SK-N-SH (cell line): Measurements from ENCODE around the gene TP53I13. TPM values are rescaled to one million over a fixed set of nuclear protein-coding genes. Genes with fewer than 3 reads are reported as not detected.

Source experiments
- CTCF ChIA-PET: fragments of 300-600, 350-600 bp; formaldehyde crosslinking; extraction: SDS; loops from one replicate; lab custom pipeline; 2021; lab: Yijun Ruan, JAX
- POLR2A ChIA-PET: fragments of 350-600 bp; sonication (Branson Sonifier 250); formaldehyde crosslinking; extraction: SDS; loops from one replicate; lab custom pipeline; 2020; ENCODE audit warnings: antibody characterized with exemption, inconsistent platforms; lab: Yijun Ruan, JAX
- DNase-seq: peaks from one replicate; pipeline ENCODE4 v3.0.0; 2012
- H2AFZ ChIP-seq: fragments of 200-600 bp; sonication (generic); 2 replicates; pipeline ENCODE4 v1.8.1; 2016; ENCODE audit warnings: antibody characterized with exemption, mild to moderate bottlenecking, low read depth
- H3F3A ChIP-seq: fragments of 200-600 bp; sonication (generic); replicated peaks from 2 replicates; pipeline ENCODE3; 2016; ENCODE audit warnings: antibody characterized with exemption, mild to moderate bottlenecking; ENCODE audit not compliant: insufficient read depth
- H3K27ac ChIP-seq, 2 experiments: fragments of 200-500 bp in 1 of 2; fragments of 200-600 bp in 1 of 2; sonication (Bioruptor generic) in 1 of 2; sonication (generic), shearing (Covaris generic) in 1 of 2; 2 replicates each; pipeline versions ENCODE4 v1.5.1 to v1.6.1; 2014 to 2016; ENCODE audit warnings: low read depth in 2 of 2, inconsistent platforms in 1 of 2, low read length in 1 of 2, mild to moderate bottlenecking in 1 of 2, mixed read lengths in 1 of 2
- H3K27me3 ChIP-seq: fragments of 200-600 bp; sonication (generic), shearing (Covaris generic); 2 replicates; pipeline ENCODE4 v1.6.1; 2016; ENCODE audit warnings: mixed run types; ENCODE audit not compliant: insufficient read depth
- H3K36me3 ChIP-seq, 2 experiments: fragments of 200-500 bp in 1 of 2; fragments of 200-600 bp in 1 of 2; sonication (Bioruptor generic) in 1 of 2; sonication (generic) in 1 of 2; replicated peaks in 1 of 2; 2 replicates each; pipeline versions ENCODE3 to v1.5.1; 2014 to 2016; ENCODE audit warnings: low read length in 1 of 2, mild to moderate bottlenecking in 1 of 2; ENCODE audit not compliant: insufficient read depth in 2 of 2, control insufficient read depth in 1 of 2
- H3K4me1 ChIP-seq, 2 experiments: fragments of 200-500 bp in 1 of 2; fragments of 200-600 bp in 1 of 2; sonication (Bioruptor generic) in 1 of 2; sonication (generic), shearing (Covaris generic) in 1 of 2; 2 replicates each; pipeline versions ENCODE4 v1.5.1 to v1.6.1; 2014 to 2016; ENCODE audit warnings: low read depth in 1 of 2, low read length in 1 of 2, mixed run types in 1 of 2; ENCODE audit not compliant: insufficient read depth in 2 of 2, control insufficient read depth in 1 of 2
- H3K4me2 ChIP-seq: fragments of 200-600 bp; sonication (generic), shearing (Covaris generic); 2 replicates; pipeline ENCODE4 v1.6.1; 2017; ENCODE audit warnings: mixed run types
- H3K4me3 ChIP-seq, 2 experiments: fragments of 200-500 bp in 1 of 2; fragments of 200-600 bp in 1 of 2; sonication (Bioruptor generic) in 1 of 2; sonication (generic), shearing (Covaris generic) in 1 of 2; 2 replicates each; pipeline versions ENCODE4 v1.5.1 to v1.8.1; 2014 to 2016; ENCODE audit warnings: low read depth in 2 of 2, inconsistent platforms in 1 of 2, low read length in 1 of 2, mild to moderate bottlenecking in 1 of 2, mixed read lengths in 1 of 2, moderate library complexity in 1 of 2
- H3K79me2 ChIP-seq: fragments of 200-600 bp; sonication (generic); 2 replicates; pipeline ENCODE4 v1.8.1; 2017; ENCODE audit warnings: mild to moderate bottlenecking; ENCODE audit not compliant: insufficient read depth
- H3K9ac ChIP-seq: fragments of 200-600 bp; sonication (generic); 2 replicates; pipeline ENCODE4 v1.6.1; 2017; ENCODE audit warnings: mixed run types
- H3K9me2 ChIP-seq: fragments of 200-600 bp; sonication (generic); 2 replicates; pipeline ENCODE4 v1.6.1; 2017; ENCODE audit warnings: mixed run types
- H3K9me3 ChIP-seq: fragments of 200-600 bp; sonication (generic); 2 replicates; pipeline ENCODE4 v1.6.1; 2017; ENCODE audit warnings: mixed run types, mild to moderate bottlenecking, moderate library complexity
- H4K20me1 ChIP-seq: fragments of 200-600 bp; sonication (generic); 2 replicates; pipeline ENCODE4 v1.6.1; 2017; ENCODE audit warnings: mild to moderate bottlenecking, mixed run types; ENCODE audit not compliant: insufficient read depth
- ELF1 ChIP-seq: IDR thresholded peaks from 2 replicates; pipeline ENCODE4 v1.4.0; 2012
- FOSL2 ChIP-seq: IDR thresholded peaks from 2 replicates; pipeline ENCODE4 v1.4.0; 2012; ENCODE audit warnings: low read depth, mild to moderate bottlenecking, moderate library complexity, borderline replicate concordance
- FOXM1 ChIP-seq: IDR thresholded peaks from 2 replicates; pipeline ENCODE4 v1.4.0; 2012; ENCODE audit warnings: low read depth, mild to moderate bottlenecking
- MEF2A ChIP-seq: IDR thresholded peaks from 2 replicates; pipeline ENCODE4 v1.4.0; 2012; ENCODE audit warnings: low read depth, borderline replicate concordance
- MXI1 ChIP-seq: IDR thresholded peaks from 2 replicates; pipeline ENCODE4 v1.6.1; 2012; ENCODE audit warnings: mild to moderate bottlenecking, low read depth, low read length, improper control_type of control experiment
- NRF1 ChIP-seq: IDR thresholded peaks from 2 replicates; pipeline ENCODE4 v1.6.1; 2012; ENCODE audit warnings: low read depth, mild to moderate bottlenecking, low read length
- POLR2AphosphoS5 ChIP-seq: IDR thresholded peaks from 2 replicates; pipeline ENCODE4 v1.6.1; 2012; ENCODE audit warnings: low read depth, low read length
- TAF1 ChIP-seq: IDR thresholded peaks from 2 replicates; pipeline ENCODE4 v1.6.1; 2012; ENCODE audit warnings: low read depth, mild to moderate bottlenecking, low read length, moderate library complexity, borderline replicate concordance
- USF1 ChIP-seq: IDR thresholded peaks from 2 replicates; pipeline ENCODE4 v1.4.0; 2012; ENCODE audit warnings: low read depth, borderline replicate concordance
- WGBS: methylation state at CpG from one replicate; pipeline ENCODE4 v1.1.6; 2017; ENCODE audit warnings: low lambda C conversion rate; 5-methylcytosine and 5-hydroxymethylcytosine counted together
- polyA plus RNA-seq, 3 experiments: library from polyadenylated mRNA; depleted of rRNA; stranded (reverse); fragments of >200 nt; gene quantifications; 2 replicates each; pipeline ENCODE4 v1.2.3, GENCODE V29; 2012
- TF ChIP-seq, protein P1 (sequence below): IDR thresholded peaks from 2 replicates; pipeline ENCODE4 v1.6.1; 2012; ENCODE audit warnings: mild to moderate bottlenecking, low read depth, low read length, moderate library complexity
- TF ChIP-seq, protein P2 (sequence below): fragments of 150-350 bp; IDR thresholded peaks from 2 replicates; pipeline ENCODE4 v1.6.1; 2017; ENCODE audit warnings: antibody characterized with exemption, low read length, low read depth, borderline replicate concordance

TP53I13 gene
- polyA plus RNA-seq, 1 of the 3 experiments (the other 2 are of a cell fraction), result 39.2 TPM

DNA sequence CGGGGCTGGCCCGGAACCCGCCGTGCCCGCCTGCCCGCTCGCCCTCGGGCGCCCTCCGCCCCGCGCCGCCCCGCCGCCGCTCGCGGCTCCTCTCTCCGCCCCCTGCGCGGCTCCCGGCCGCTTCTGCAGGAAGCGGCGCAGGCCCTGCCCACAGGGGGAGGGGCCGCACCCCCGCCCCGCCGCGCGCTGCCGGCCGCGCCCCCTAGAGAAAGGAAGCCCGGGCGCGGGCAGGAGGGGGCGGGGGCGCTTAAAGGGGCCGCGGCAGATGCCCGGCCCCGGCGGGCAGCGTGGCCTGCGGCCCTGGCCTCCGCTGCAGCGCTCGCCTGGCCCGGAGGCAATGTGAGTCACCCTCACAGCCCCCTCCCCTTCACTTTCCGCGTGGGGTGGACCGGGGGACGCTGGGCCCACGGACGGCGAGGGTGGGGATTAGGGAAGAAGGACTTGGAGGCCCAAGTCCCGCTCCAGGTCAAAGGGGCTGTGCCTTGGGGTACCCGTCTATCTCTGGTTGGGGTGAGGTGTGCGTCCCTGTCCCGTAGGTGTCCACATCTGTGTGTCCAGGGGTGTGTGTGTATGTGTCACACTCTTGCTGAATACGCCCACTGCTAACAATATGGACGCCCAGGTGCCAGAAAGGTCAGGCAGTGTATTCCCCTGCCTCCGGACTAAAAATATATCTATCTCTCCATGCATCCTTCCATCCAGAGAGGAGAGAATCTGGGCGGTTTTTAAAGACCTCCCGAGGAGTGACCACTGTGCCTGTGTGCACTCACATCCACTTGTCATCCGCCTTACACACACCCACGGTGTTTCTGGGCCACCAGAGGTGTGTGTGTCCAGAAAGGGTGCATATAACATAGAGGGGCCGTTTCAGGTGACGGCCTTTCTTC, 21.3 kb downstream of the TP53I13 start, which contains the start of gene GIT1 (continued):
- TF ChIP-seq, protein P1, sequence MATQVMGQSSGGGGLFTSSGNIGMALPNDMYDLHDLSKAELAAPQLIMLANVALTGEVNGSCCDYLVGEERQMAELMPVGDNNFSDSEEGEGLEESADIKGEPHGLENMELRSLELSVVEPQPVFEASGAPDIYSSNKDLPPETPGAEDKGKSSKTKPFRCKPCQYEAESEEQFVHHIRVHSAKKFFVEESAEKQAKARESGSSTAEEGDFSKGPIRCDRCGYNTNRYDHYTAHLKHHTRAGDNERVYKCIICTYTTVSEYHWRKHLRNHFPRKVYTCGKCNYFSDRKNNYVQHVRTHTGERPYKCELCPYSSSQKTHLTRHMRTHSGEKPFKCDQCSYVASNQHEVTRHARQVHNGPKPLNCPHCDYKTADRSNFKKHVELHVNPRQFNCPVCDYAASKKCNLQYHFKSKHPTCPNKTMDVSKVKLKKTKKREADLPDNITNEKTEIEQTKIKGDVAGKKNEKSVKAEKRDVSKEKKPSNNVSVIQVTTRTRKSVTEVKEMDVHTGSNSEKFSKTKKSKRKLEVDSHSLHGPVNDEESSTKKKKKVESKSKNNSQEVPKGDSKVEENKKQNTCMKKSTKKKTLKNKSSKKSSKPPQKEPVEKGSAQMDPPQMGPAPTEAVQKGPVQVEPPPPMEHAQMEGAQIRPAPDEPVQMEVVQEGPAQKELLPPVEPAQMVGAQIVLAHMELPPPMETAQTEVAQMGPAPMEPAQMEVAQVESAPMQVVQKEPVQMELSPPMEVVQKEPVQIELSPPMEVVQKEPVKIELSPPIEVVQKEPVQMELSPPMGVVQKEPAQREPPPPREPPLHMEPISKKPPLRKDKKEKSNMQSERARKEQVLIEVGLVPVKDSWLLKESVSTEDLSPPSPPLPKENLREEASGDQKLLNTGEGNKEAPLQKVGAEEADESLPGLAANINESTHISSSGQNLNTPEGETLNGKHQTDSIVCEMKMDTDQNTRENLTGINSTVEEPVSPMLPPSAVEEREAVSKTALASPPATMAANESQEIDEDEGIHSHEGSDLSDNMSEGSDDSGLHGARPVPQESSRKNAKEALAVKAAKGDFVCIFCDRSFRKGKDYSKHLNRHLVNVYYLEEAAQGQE, result 0 out of 2 replicates have a peak, but pooled peaks have one; percentile 39
- no peak for TF ChIP-seq ELF1

GRCh38 chr17:29590411-29591145, 22.1 kb downstream of the TP53I13 start:
- H4K20me1 ChIP-seq, result peaks cover 34% of the 10 kb centered on the region
- H3K27ac ChIP-seq, result peak overlapping the region; percentile 64 to 91
- CTCF ChIA-PET, result interaction anchor here (0.7 to 5.0 kb wide), 15 partner anchors 11 to 883 kb away, joined by 3 to 123 read pairs (median 8); partner anchors contain the start of genes ABHD15, CORO6 and TP53I13
- no peaks in the 10 kb centered on the region for H3K36me3 ChIP-seq
- H3K27me3 ChIP-seq, result no peaks in the 10 kb centered on the region
- H3K9me3 ChIP-seq, result no peaks in the 10 kb centered on the region
- H3K4me2 ChIP-seq, result peak overlapping the region; percentile 95
- H3K79me2 ChIP-seq, result peaks cover 43% of the 10 kb centered on the region
- peak overlapping the region; percentile 56 to 91 for H3K4me3 ChIP-seq
- 0 out of 2 replicates have a peak overlapping the region, but pooled peaks have one; percentile 91 for H2AFZ ChIP-seq
- H3F3A ChIP-seq, result peaks cover 29% of the 10 kb centered on the region
- H3K9me2 ChIP-seq, result no peaks in the 10 kb centered on the region
- POLR2A ChIA-PET, result interaction anchor here (0.8 to 1.8 kb wide), 4 partner anchors 8 to 34 kb away, joined by 3 to 4 read pairs (median 4); no protein-coding TSS in a partner anchor
- no peak for TF ChIP-seq MEF2A
- TF ChIP-seq FOSL2, result peak; percentile 23; the same call in 1 of the 2 replicates
- 31% methylated on average over 18 of the region's 30 CpGs for WGBS
- H3K4me1 ChIP-seq, result peaks cover 39 to 66% of the 10 kb centered on the region in 2 experiments
- peak overlapping the region; percentile 61; the same call in 1 of the 2 replicates for H3K9ac ChIP-seq
- peak; percentile 83 for DNase-seq

GRCh38 chr17:29591146-29591736, 22.7 kb downstream of the TP53I13 start:
- no peaks in the 10 kb centered on the region for H3K36me3 ChIP-seq
- peaks cover 29% of the 10 kb centered on the region for H3F3A ChIP-seq
- H4K20me1 ChIP-seq, result peaks cover 30% of the 10 kb centered on the region
- H3K27me3 ChIP-seq, result no peaks in the 10 kb centered on the region
- DNase-seq, result peak; percentile 75
- H3K4me2 ChIP-seq, result peak overlapping the region; percentile 95
- H3K9me2 ChIP-seq, result no peaks in the 10 kb centered on the region
- peak overlapping the region; percentile 84; the same call in 1 of the 2 replicates for H2AFZ ChIP-seq
- peak overlapping the region; percentile 64 to 91 for H3K27ac ChIP-seq
- H3K9me3 ChIP-seq, result no peaks in the 10 kb centered on the region
- POLR2A ChIA-PET, result interaction anchor here (0.8 to 1.8 kb wide), 7 partner anchors 9 to 153 kb away, joined by 3 to 4 read pairs (median 3); no protein-coding TSS in a partner anchor
- CTCF ChIA-PET, result interaction anchor here (0.6 to 5.0 kb wide), 30 partner anchors 9 to 883 kb away, joined by 3 to 123 read pairs (median 4); partner anchors contain the start of genes ABHD15, CORO6, SSH2 and TP53I13
- peak overlapping the region; percentile 56 to 91 for H3K4me3 ChIP-seq
- peak overlapping the region; percentile 41; the same call in 1 of the 2 replicates for H3K9ac ChIP-seq
- peaks cover 41 to 68% of the 10 kb centered on the region in 2 experiments for H3K4me1 ChIP-seq
- peaks cover 43% of the 10 kb centered on the region for H3K79me2 ChIP-seq
- WGBS, result under 1% methylated on average over 23 of the region's 31 CpGs
- 0 out of 2 replicates have a peak, but pooled peaks have one; percentile 28 for TF ChIP-seq FOXM1
- no peak for TF ChIP-seq NRF1
- TF ChIP-seq USF1, result no peak; the same call in 1 of the 2 replicates
- 0 out of 2 replicates have a peak, but pooled peaks have one; percentile 8 for TF ChIP-seq TAF1
- no peak; the same call in 1 of the 2 replicates for TF ChIP-seq POLR2AphosphoS5
- TF ChIP-seq MXI1, result peak; percentile 90
- TF ChIP-seq, protein P2, sequence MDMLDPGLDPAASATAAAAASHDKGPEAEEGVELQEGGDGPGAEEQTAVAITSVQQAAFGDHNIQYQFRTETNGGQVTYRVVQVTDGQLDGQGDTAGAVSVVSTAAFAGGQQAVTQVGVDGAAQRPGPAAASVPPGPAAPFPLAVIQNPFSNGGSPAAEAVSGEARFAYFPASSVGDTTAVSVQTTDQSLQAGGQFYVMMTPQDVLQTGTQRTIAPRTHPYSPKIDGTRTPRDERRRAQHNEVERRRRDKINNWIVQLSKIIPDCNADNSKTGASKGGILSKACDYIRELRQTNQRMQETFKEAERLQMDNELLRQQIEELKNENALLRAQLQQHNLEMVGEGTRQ, result no peak
